ENCODE results near the gene NIPBL.
A peak's percentile ranks its signal among the peaks of the same experiment; 100 is the strongest.

Gene NIPBL

GRCh38 chr5:36944607-36945225 is 68.1 kb downstream of the NIPBL start:
- no peaks in the 10 kb centered on the region for H3K36me3 Mint-ChIP-seq
- no peak overlapping the region for H3K4me3 Mint-ChIP-seq
- ATAC-seq, result no peak
- H3K27ac Mint-ChIP-seq, result no peak overlapping the region
- H3K4me1 Mint-ChIP-seq, result peaks cover 35% of the 10 kb centered on the region
- H3K9me3 Mint-ChIP-seq, result no peaks in the 10 kb centered on the region
- H3K27me3 Mint-ChIP-seq, result no peaks in the 10 kb centered on the region

GRCh38 chr5:36945687-36946086 is 69.1 kb downstream of the NIPBL start:
- Mint-ChIP-seq H3K27ac (no peak overlapping the region), H3K27me3 (no peaks in the 10 kb centered on the region), H3K9me3 (no peaks in the 10 kb centered on the region), H3K36me3 (no peaks in the 10 kb centered on the region), H3K4me1 (peaks cover 37% of the 10 kb centered on the region), H3K4me3 (no peak overlapping the region)
- no peak for ATAC-seq

- no peaks in the 10 kb centered on the region for H3K36me3 Mint-ChIP-seq
These were observed 69.5 kb downstream of the NIPBL start for GRCh38 chr5:36946101-36946500.

DNA sequence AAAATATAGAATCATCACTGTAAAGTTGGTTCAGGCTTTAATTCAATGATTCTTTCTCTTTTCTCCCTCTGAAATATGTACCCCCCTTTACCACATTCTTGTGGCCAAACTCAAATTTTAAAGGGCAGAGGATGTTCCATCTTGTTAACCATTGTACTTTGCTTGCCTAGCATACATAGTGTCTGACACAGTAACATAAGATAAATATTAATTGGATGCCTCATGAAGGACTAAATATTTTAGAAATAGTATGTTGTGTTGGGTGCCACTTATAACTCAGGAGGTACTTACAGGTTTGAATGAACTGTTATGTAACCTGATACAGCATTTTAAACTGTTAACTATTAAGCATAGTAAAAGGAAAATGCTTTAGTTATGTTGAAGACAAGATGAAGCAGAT is 71.5 kb downstream of the NIPBL start:
- no peak for ATAC-seq
- no peaks in the 10 kb centered on the region for H3K36me3 Mint-ChIP-seq
- H3K9me3 Mint-ChIP-seq, result no peaks in the 10 kb centered on the region
- no peaks in the 10 kb centered on the region for H3K27me3 Mint-ChIP-seq
- H3K4me3 Mint-ChIP-seq, result no peak overlapping the region
- peaks cover 49% of the 10 kb centered on the region for H3K4me1 Mint-ChIP-seq
- no peak overlapping the region for H3K27ac Mint-ChIP-seq

More at GRCh38 chr5:36946101-36946500, 69.5 kb downstream of the NIPBL start:
- Mint-ChIP-seq H3K4me1 (peaks cover 38% of the 10 kb centered on the region), H3K9me3 (no peaks in the 10 kb centered on the region), H3K27ac (no peak overlapping the region), H3K27me3 (no peaks in the 10 kb centered on the region), H3K4me3 (no peak overlapping the region)
- no peak for ATAC-seq

GRCh38 chr5:36948650-36949049 is 72.1 kb downstream of the NIPBL start:
- H3K27me3 Mint-ChIP-seq, result no peaks in the 10 kb centered on the region
- H3K27ac Mint-ChIP-seq, result no peak overlapping the region
- no peaks in the 10 kb centered on the region for H3K36me3 Mint-ChIP-seq
- H3K9me3 Mint-ChIP-seq, result no peaks in the 10 kb centered on the region
- peaks cover 45% of the 10 kb centered on the region for H3K4me1 Mint-ChIP-seq
- H3K4me3 Mint-ChIP-seq, result no peak overlapping the region
- no peak for ATAC-seq

- H3K4me3 Mint-ChIP-seq, result no peak overlapping the region
- H3K36me3 Mint-ChIP-seq, result peaks cover 6% of the 10 kb centered on the region
- ATAC-seq, result no peak
- no peak overlapping the region for H3K27ac Mint-ChIP-seq
- H3K27me3 Mint-ChIP-seq, result no peaks in the 10 kb centered on the region
- peaks cover 45% of the 10 kb centered on the region for H3K4me1 Mint-ChIP-seq
- H3K9me3 Mint-ChIP-seq, result no peaks in the 10 kb centered on the region
These were observed 73.0 kb downstream of the NIPBL start for GRCh38 chr5:36949593-36949992.

GRCh38 chr5:36950586-36951457 is 74.3 kb downstream of the NIPBL start:
- no peak for ATAC-seq
- peaks cover 45% of the 10 kb centered on the region for H3K4me1 Mint-ChIP-seq
- H3K4me3 Mint-ChIP-seq, result no peak overlapping the region
- H3K9me3 Mint-ChIP-seq, result no peaks in the 10 kb centered on the region
- peak overlapping the region; percentile 36 for H3K27ac Mint-ChIP-seq
- no peaks in the 10 kb centered on the region for H3K27me3 Mint-ChIP-seq
- H3K36me3 Mint-ChIP-seq, result peaks cover 6% of the 10 kb centered on the region

- Mint-ChIP-seq H3K9me3 (no peaks in the 10 kb centered on the region), H3K4me3 (no peak overlapping the region), H3K27ac (no peak overlapping the region), H3K27me3 (no peaks in the 10 kb centered on the region), H3K4me1 (peaks cover 39% of the 10 kb centered on the region), H3K36me3 (peaks cover 12% of the 10 kb centered on the region)
- ATAC-seq, result no peak
These were observed 76.5 kb downstream of the NIPBL start for GRCh38 chr5:36953043-36953442.

- no peak for ATAC-seq
- peaks cover 27% of the 10 kb centered on the region for H3K36me3 Mint-ChIP-seq
- no peak overlapping the region for H3K27ac Mint-ChIP-seq
- H3K4me1 Mint-ChIP-seq, result peaks cover 9% of the 10 kb centered on the region
- H3K9me3 Mint-ChIP-seq, result no peaks in the 10 kb centered on the region
- H3K27me3 Mint-ChIP-seq, result no peaks in the 10 kb centered on the region
- H3K4me3 Mint-ChIP-seq, result no peak overlapping the region
These were observed 81.5 kb downstream of the NIPBL start for GRCh38 chr5:36957953-36958537.

DNA sequence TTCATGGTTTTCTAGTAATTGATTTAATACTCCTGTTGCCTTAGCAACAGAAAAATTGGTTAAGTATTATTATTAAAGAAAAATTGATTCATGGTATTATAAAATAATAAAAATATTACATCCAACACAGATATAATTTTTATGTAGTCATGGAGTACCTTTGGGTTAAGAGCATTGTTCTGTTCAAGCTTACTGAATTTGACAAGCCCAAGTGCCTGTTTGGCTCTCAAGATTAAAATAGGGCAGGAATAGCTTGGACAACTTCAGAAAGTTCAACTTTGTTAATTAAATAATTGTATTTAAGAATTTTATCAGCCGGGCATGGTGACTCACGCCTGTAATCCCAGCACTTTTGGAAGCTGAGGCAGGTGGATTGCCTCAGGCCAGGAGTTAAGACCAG is 82.0 kb downstream of the NIPBL start:
- Mint-ChIP-seq H3K9me3 (no peaks in the 10 kb centered on the region), H3K36me3 (peaks cover 27% of the 10 kb centered on the region), H3K27me3 (no peaks in the 10 kb centered on the region), H3K27ac (no peak overlapping the region), H3K4me1 (peaks cover 7% of the 10 kb centered on the region), H3K4me3 (no peak overlapping the region)
- no peak for ATAC-seq

GRCh38 chr5:36965179-36965578 is 88.6 kb downstream of the NIPBL start:
- Mint-ChIP-seq H3K36me3 (peaks cover 43% of the 10 kb centered on the region), H3K4me1 (no peaks in the 10 kb centered on the region), H3K27me3 (no peaks in the 10 kb centered on the region), H3K9me3 (peaks cover 3% of the 10 kb centered on the region), H3K27ac (no peak overlapping the region), H3K4me3 (no peak overlapping the region)
- no peak for ATAC-seq

DNA sequence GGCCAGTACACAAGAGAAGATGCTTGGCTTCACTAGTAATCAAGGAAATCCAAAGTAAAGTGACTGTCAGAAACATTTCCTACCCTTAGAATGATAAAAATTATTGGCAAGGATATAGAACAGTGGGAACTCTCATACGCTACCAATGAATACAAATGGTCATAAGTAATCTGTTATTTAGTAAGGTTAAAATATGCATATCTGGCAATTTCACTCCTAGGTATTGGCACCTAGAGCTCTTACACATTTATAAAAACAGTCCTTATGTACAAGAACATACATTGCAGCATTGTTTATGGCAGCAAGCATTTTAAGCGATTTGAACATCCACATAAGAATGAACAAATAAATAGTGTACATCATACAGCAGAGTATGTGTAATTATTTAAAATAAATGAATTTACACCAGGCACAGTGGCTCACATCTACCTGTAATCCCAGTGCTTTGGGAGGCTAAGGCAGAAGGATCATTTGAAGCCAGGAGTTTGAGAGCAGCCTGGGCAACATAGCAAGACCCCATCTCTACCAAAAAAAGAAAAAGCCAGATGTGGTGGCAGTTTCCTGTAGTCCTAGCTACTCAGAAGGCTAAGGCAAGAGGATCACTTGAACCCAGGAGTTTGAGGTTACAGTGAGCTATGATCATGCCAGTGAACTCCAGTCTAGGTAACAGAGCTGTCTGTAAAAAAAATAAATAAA is 93.3 kb downstream of the NIPBL start:
- ATAC-seq, result no peak
- Mint-ChIP-seq H3K27ac (no peak overlapping the region), H3K27me3 (no peaks in the 10 kb centered on the region), H3K9me3 (no peaks in the 10 kb centered on the region), H3K4me1 (no peaks in the 10 kb centered on the region), H3K4me3 (no peak overlapping the region), H3K36me3 (peaks cover 49% of the 10 kb centered on the region)

DNA sequence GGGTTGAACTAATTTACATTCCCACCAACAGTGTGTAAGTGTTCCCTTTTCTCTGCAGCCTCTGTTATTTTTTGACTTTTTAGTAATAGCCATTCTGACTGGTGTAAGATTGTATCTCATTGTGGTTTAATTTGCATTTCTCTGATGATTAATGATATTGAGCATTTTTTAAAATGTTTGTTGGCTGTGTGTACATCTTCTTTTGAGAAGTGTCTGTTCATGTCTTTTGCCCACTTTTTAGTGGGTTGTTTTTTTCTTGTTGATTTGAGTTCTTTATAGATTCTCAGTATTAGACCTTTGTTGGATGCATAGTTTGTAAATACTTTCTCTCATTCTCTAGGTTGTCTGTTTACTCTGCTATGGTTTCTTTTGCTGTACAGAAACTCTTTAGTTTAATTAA is 101.6 kb downstream of the NIPBL start:
- peaks cover 19% of the 10 kb centered on the region for H3K4me1 Mint-ChIP-seq
- H3K4me3 Mint-ChIP-seq, result no peak overlapping the region
- no peak for ATAC-seq
- H3K36me3 Mint-ChIP-seq, result peaks cover 51% of the 10 kb centered on the region
- H3K27me3 Mint-ChIP-seq, result no peaks in the 10 kb centered on the region
- H3K27ac Mint-ChIP-seq, result no peak overlapping the region
- peaks cover 8% of the 10 kb centered on the region for H3K9me3 Mint-ChIP-seq

- peaks cover 42% of the 10 kb centered on the region for H3K36me3 Mint-ChIP-seq
- peaks cover 22% of the 10 kb centered on the region for H3K4me1 Mint-ChIP-seq
- ATAC-seq, result no peak
- no peak overlapping the region for H3K4me3 Mint-ChIP-seq
- no peaks in the 10 kb centered on the region for H3K27me3 Mint-ChIP-seq
- H3K9me3 Mint-ChIP-seq, result peaks cover 8% of the 10 kb centered on the region
- no peak overlapping the region for H3K27ac Mint-ChIP-seq
These were observed 105.6 kb downstream of the NIPBL start for GRCh38 chr5:36982146-36982545.

DNA sequence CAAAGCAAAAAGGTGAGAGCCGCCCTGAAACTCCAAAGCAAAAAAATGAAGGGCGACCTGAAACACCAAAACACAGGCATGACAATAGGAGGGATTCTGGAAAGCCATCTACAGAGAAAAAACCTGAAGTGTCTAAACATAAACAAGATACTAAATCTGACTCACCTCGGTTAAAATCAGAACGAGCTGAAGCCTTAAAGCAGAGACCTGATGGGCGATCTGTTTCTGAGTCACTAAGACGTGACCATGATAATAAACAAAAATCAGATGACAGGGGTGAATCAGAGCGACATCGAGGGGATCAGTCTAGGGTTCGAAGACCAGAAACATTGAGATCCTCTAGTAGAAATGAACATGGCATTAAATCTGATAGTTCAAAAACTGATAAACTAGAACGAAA is 108.8 kb downstream of the NIPBL start:
- no peaks in the 10 kb centered on the region for H3K9me3 Mint-ChIP-seq
- peaks cover 7% of the 10 kb centered on the region for H3K4me1 Mint-ChIP-seq
- H3K27me3 Mint-ChIP-seq, result no peaks in the 10 kb centered on the region
- peaks cover 17% of the 10 kb centered on the region for H3K36me3 Mint-ChIP-seq
- no peak for ATAC-seq
- no peak overlapping the region for H3K4me3 Mint-ChIP-seq
- H3K27ac Mint-ChIP-seq, result no peak overlapping the region
